HEK293 (cell line): ENCODE data around the gene SEC63.

Experiments
- BCL11A ChIP-seq: fragments of 450-650 bp; formaldehyde crosslinking; IDR thresholded peaks from 2 replicates; pipeline ENCODE4 v1.5.1; 2016; ENCODE audit warnings: low read depth, missing biosample characterization, missing genetic modification characterization
- YY1 ChIP-seq: fragments of 450-650 bp; formaldehyde crosslinking; IDR thresholded peaks from 2 replicates; pipeline ENCODE4 v1.5.1; 2018; ENCODE audit warnings: missing biosample characterization, missing genetic modification characterization
- ZBTB26 ChIP-seq: fragments of 450-650 bp; formaldehyde crosslinking; optimal IDR thresholded peaks from 2 replicates; pipeline ENCODE3; 2016; ENCODE audit warnings: missing biosample characterization, mild to moderate bottlenecking, missing genetic modification characterization
- ZNF184 ChIP-seq: fragments of 450-650 bp; IDR thresholded peaks from 2 replicates; pipeline ENCODE4 v1.5.1; 2018; ENCODE audit warnings: missing biosample characterization, mild to moderate bottlenecking, missing genetic modification characterization
- ZNF404 ChIP-seq: fragments of 450-650 bp; formaldehyde crosslinking; IDR thresholded peaks from 2 replicates; pipeline ENCODE4 v1.5.1; 2017; ENCODE audit warnings: missing biosample characterization, missing genetic modification characterization
- ZNF610 ChIP-seq: fragments of 450-650 bp; formaldehyde crosslinking; IDR thresholded peaks from 2 replicates; pipeline ENCODE4 v1.5.1; 2016; ENCODE audit warnings: missing biosample characterization, missing genetic modification characterization, borderline replicate concordance
- ZNF707 ChIP-seq: fragments of 450-650 bp; formaldehyde crosslinking; IDR thresholded peaks from 2 replicates; pipeline ENCODE4 v1.5.1; 2016; ENCODE audit warnings: missing biosample characterization, missing genetic modification characterization
- ZNF76 ChIP-seq: fragments of 450-650 bp; formaldehyde crosslinking; IDR thresholded peaks from 2 replicates; pipeline ENCODE4; 2016; ENCODE audit warnings: low read depth, missing biosample characterization, missing genetic modification characterization, borderline replicate concordance
- ZNF785 ChIP-seq: fragments of 450-650 bp; formaldehyde crosslinking; IDR thresholded peaks from 2 replicates; pipeline ENCODE4 v1.5.1; 2016; ENCODE audit warnings: missing biosample characterization, missing genetic modification characterization
- ZSCAN30 ChIP-seq: fragments of 450-650 bp; IDR thresholded peaks from 2 replicates; pipeline ENCODE4 v1.5.1; 2018; ENCODE audit warnings: missing biosample characterization, mild to moderate bottlenecking, missing genetic modification characterization, moderate library complexity
- TF ChIP-seq, protein P1 (sequence below): fragments of 450-650 bp; formaldehyde crosslinking; IDR thresholded peaks from 2 replicates; pipeline ENCODE4 v1.5.1; 2016; ENCODE audit warnings: missing biosample characterization, missing genetic modification characterization
- TF ChIP-seq, protein P2 (sequence below): fragments of 450-650 bp; formaldehyde crosslinking; IDR thresholded peaks from 2 replicates; pipeline ENCODE4 v1.5.1; 2016; ENCODE audit warnings: missing biosample characterization, missing genetic modification characterization, low read depth
- TF ChIP-seq, protein P3 (sequence below): fragments of 450-650 bp; formaldehyde crosslinking; IDR thresholded peaks from 2 replicates; pipeline ENCODE4 v1.5.1; 2016; ENCODE audit warnings: missing biosample characterization, missing genetic modification characterization

GRCh38 chr6:107862383-107862782 is 95.6 kb downstream of the SEC63 start:
- TF ChIP-seq, protein P1, sequence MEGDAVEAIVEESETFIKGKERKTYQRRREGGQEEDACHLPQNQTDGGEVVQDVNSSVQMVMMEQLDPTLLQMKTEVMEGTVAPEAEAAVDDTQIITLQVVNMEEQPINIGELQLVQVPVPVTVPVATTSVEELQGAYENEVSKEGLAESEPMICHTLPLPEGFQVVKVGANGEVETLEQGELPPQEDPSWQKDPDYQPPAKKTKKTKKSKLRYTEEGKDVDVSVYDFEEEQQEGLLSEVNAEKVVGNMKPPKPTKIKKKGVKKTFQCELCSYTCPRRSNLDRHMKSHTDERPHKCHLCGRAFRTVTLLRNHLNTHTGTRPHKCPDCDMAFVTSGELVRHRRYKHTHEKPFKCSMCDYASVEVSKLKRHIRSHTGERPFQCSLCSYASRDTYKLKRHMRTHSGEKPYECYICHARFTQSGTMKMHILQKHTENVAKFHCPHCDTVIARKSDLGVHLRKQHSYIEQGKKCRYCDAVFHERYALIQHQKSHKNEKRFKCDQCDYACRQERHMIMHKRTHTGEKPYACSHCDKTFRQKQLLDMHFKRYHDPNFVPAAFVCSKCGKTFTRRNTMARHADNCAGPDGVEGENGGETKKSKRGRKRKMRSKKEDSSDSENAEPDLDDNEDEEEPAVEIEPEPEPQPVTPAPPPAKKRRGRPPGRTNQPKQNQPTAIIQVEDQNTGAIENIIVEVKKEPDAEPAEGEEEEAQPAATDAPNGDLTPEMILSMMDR (tag by site-specific recombination) = no peak
- TF ChIP-seq ZNF404 (tag by site-specific recombination) (no peak), ZNF184 (tag by site-specific recombination) (no peak), BCL11A (no peak), ZNF76 (tag by site-specific recombination) (no peak), YY1 (tag by site-specific recombination) (no peak), ZSCAN30 (tag by site-specific recombination) (no peak), ZNF610 (tag by site-specific recombination) (no peak), ZNF785 (tag by site-specific recombination) (no peak), ZNF707 (no peak), ZBTB26 (no peak)
- TF ChIP-seq, protein P2, sequence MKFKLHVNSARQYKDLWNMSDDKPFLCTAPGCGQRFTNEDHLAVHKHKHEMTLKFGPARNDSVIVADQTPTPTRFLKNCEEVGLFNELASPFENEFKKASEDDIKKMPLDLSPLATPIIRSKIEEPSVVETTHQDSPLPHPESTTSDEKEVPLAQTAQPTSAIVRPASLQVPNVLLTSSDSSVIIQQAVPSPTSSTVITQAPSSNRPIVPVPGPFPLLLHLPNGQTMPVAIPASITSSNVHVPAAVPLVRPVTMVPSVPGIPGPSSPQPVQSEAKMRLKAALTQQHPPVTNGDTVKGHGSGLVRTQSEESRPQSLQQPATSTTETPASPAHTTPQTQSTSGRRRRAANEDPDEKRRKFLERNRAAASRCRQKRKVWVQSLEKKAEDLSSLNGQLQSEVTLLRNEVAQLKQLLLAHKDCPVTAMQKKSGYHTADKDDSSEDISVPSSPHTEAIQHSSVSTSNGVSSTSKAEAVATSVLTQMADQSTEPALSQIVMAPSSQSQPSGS (tag by site-specific recombination) = no peak
- TF ChIP-seq, protein P3, sequence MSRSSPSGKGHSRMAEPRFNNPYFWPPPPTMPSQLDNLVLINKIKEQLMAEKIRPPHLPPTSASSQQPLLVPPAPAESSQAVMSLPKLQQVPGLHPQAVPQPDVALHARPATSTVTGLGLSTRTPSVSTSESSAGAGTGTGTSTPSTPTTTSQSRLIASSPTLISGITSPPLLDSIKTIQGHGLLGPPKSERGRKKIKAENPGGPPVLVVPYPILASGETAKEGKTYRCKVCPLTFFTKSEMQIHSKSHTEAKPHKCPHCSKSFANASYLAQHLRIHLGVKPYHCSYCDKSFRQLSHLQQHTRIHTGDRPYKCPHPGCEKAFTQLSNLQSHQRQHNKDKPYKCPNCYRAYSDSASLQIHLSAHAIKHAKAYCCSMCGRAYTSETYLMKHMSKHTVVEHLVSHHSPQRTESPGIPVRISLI (tag by site-specific recombination) = no peak
